H1 (cell line): ENCODE results near the gene ANKH. TPM values are rescaled to one million over a fixed set of nuclear protein-coding genes. Genes with fewer than 3 reads are reported as not detected.

Experiments used
- CTCF ChIA-PET: fragments of 300-600 bp; sonication (Branson Sonifier 250); formaldehyde crosslinking; loops from one replicate; lab custom pipeline; 2021; ENCODE audit not compliant: partially characterized antibody; lab: Charles Lee
- POLR2A ChIA-PET: fragments of 300-600 bp; sonication (Branson Sonifier 250); formaldehyde crosslinking; loops from one replicate; lab custom pipeline; 2021; ENCODE audit warnings: inconsistent platforms; ENCODE audit not compliant: partially characterized antibody; lab: Charles Lee
- DNase-seq, 2 experiments: peaks; one replicate each; pipeline versions ENCODE4 v3.0.0 to v3.0.0-alpha.2; 2010 to 2022; ENCODE audit warnings: low spot score in 2 of 2, low read depth in 1 of 2, mixed read lengths in 1 of 2
- FAIRE-seq: peaks from 2 replicates; lab custom pipeline; 2011; peaks lifted over from hg19 to GRCh38; lab: Jason Lieb, UNC
- H2AFZ ChIP-seq: 2 replicates; pipeline ENCODE4 v1.8.1; 2012; ENCODE audit warnings: low read length, inconsistent platforms
- H2AK5ac ChIP-seq: 2 replicates; pipeline ENCODE4 v1.6.1; 2013; ENCODE audit warnings: low read depth, low read length
- H2BK120ac ChIP-seq: replicated peaks from 2 replicates; pipeline ENCODE3; 2013; ENCODE audit warnings: low read depth, low read length, inconsistent platforms
- H2BK12ac ChIP-seq: 2 replicates; pipeline ENCODE4 v1.6.1; 2013; ENCODE audit warnings: low read depth, low read length
- H2BK15ac ChIP-seq: 2 replicates; pipeline ENCODE4 v1.6.1; 2013; ENCODE audit warnings: low read length
- H2BK20ac ChIP-seq: 2 replicates; pipeline ENCODE4 v1.6.1; 2013; ENCODE audit warnings: low read length
- H2BK5ac ChIP-seq: 2 replicates; pipeline ENCODE4 v1.6.1; 2013; ENCODE audit warnings: low read depth, low read length
- H3K14ac ChIP-seq: 2 replicates; pipeline ENCODE4 v1.6.1; 2013; ENCODE audit warnings: inconsistent platforms; ENCODE audit not compliant: insufficient read length
- H3K18ac ChIP-seq: 2 replicates; pipeline ENCODE4 v1.6.1; 2013; ENCODE audit warnings: low read length; ENCODE audit errors: extremely low read depth
- H3K23ac ChIP-seq: 2 replicates; pipeline ENCODE4 v1.6.1; 2013; ENCODE audit warnings: inconsistent platforms; ENCODE audit not compliant: insufficient read length
- H3K23me2 ChIP-seq: 2 replicates; pipeline ENCODE4 v1.6.1; 2013; ENCODE audit warnings: low read depth, low read length
- H3K27ac ChIP-seq: 2 replicates; pipeline ENCODE4 v1.6.1; 2011; ENCODE audit warnings: low read depth, low read length, inconsistent platforms
- H3K27me3 ChIP-seq, 4 experiments: replicated peaks in 1 of 4; 1 replicate in 1 of 4; 2 replicates in 3 of 4; pipeline versions ENCODE4 v1.6.1 to v1.8.1; 2011 to 2013; ENCODE audit warnings: low read length in 3 of 4, mild to moderate bottlenecking in 3 of 4, inconsistent platforms in 2 of 4, mixed read lengths in 2 of 4, moderate library complexity in 1 of 4; ENCODE audit not compliant: control insufficient read depth in 3 of 4, insufficient read depth in 3 of 4; ENCODE audit errors: extremely low read depth in 1 of 4
- H3K36me3 ChIP-seq, 4 experiments: 2 replicates each; pipeline versions ENCODE4 v1.6.1 to v1.8.1; 2011 to 2013; ENCODE audit warnings: mild to moderate bottlenecking in 4 of 4, low read length in 3 of 4, moderate library complexity in 2 of 4, control low read depth in 1 of 4, inconsistent platforms in 1 of 4; ENCODE audit not compliant: insufficient read depth in 4 of 4, control insufficient read depth in 2 of 4
- H3K4ac ChIP-seq: replicated peaks from 2 replicates; pipeline ENCODE3; 2013; ENCODE audit warnings: low read length, low read depth, mixed read lengths, inconsistent platforms; ENCODE audit not compliant: insufficient read length
- H3K4me1 ChIP-seq, 4 experiments: replicated peaks in 1 of 4; 1 replicate in 1 of 4; 2 replicates in 3 of 4; pipeline versions ENCODE4 v1.6.1 to v1.8.1; 2011 to 2013; ENCODE audit warnings: low read length in 3 of 4, inconsistent platforms in 2 of 4, mixed read lengths in 1 of 4; ENCODE audit not compliant: insufficient read depth in 4 of 4, control insufficient read depth in 3 of 4
- H3K4me2 ChIP-seq, 2 experiments: 2 replicates each; pipeline versions ENCODE4 v1.6.1 to v1.8.1; 2011 to 2013; ENCODE audit warnings: low read depth in 2 of 2, low read length in 2 of 2, control low read depth in 1 of 2, inconsistent platforms in 1 of 2, mild to moderate bottlenecking in 1 of 2; ENCODE audit not compliant: insufficient read depth in 1 of 2
- H3K4me3 ChIP-seq, 4 experiments: fragments of 200-600, 300-600 bp in 1 of 4; sonication (generic), shearing (Covaris generic), sonication (Bioruptor Twin) in 1 of 4; 2 replicates each; pipeline versions ENCODE4 v1.5.1 to v1.8.1; 2011 to 2016; ENCODE audit warnings: low read length in 4 of 4, low read depth in 3 of 4, control low read depth in 2 of 4, inconsistent platforms in 2 of 4, mild to moderate bottlenecking in 2 of 4, mixed read lengths in 1 of 4, moderate library complexity in 1 of 4; ENCODE audit not compliant: insufficient read depth in 2 of 4; ENCODE audit errors: extremely low read depth in 1 of 4
- H3K56ac ChIP-seq: replicated peaks from 2 replicates; pipeline ENCODE3; 2013; ENCODE audit warnings: low read depth, mild to moderate bottlenecking, mixed read lengths, low read length, inconsistent platforms; ENCODE audit not compliant: insufficient read length
- H3K79me1 ChIP-seq: 2 replicates; pipeline ENCODE4 v1.6.1; 2013; ENCODE audit warnings: low read depth, low read length, control low read depth
- H3K79me2 ChIP-seq, 2 experiments: 2 replicates each; pipeline versions ENCODE4 v1.6.1 to v1.8.1; 2012 to 2013; ENCODE audit warnings: low read length in 2 of 2, mild to moderate bottlenecking in 2 of 2, inconsistent platforms in 1 of 2; ENCODE audit not compliant: insufficient read depth in 2 of 2, control insufficient read depth in 1 of 2
- H3K9ac ChIP-seq, 4 experiments: replicated peaks in 1 of 4; 1 replicate in 1 of 4; 2 replicates in 3 of 4; pipeline versions ENCODE4 v1.6.1 to v1.8.1; 2011 to 2013; ENCODE audit warnings: low read depth in 3 of 4, low read length in 3 of 4, control low read depth in 2 of 4, mild to moderate bottlenecking in 2 of 4, moderate library complexity in 2 of 4, inconsistent platforms in 1 of 4; ENCODE audit errors: extremely low read depth in 1 of 4
- H3K9me3 ChIP-seq, 2 experiments: 2 replicates each; pipeline versions ENCODE4 v1.6.1 to v1.8.1; 2012 to 2013; ENCODE audit warnings: mild to moderate bottlenecking in 2 of 2, moderate library complexity in 2 of 2, control low read depth in 1 of 2, inconsistent platforms in 1 of 2, low read depth in 1 of 2, low read length in 1 of 2, mixed read lengths in 1 of 2; ENCODE audit not compliant: insufficient read depth in 2 of 2
- H4K20me1 ChIP-seq, 2 experiments: replicated peaks in 1 of 2; 2 replicates each; pipeline versions ENCODE3 to v1.8.1; 2011 to 2013; ENCODE audit warnings: inconsistent platforms in 2 of 2, low read length in 2 of 2, mild to moderate bottlenecking in 1 of 2; ENCODE audit not compliant: insufficient read depth in 2 of 2, control insufficient read depth in 1 of 2
- H4K5ac ChIP-seq: 2 replicates; pipeline ENCODE4 v1.6.1; 2013; ENCODE audit warnings: low read length, low read depth, mixed read lengths, inconsistent platforms; ENCODE audit not compliant: insufficient read length
- H4K8ac ChIP-seq: 2 replicates; pipeline ENCODE4 v1.8.0; 2013; ENCODE audit warnings: mild to moderate bottlenecking, moderate library complexity, low read length, inconsistent platforms; ENCODE audit not compliant: insufficient read depth; ENCODE audit errors: extremely low read depth
- H4K91ac ChIP-seq: replicated peaks from 2 replicates; pipeline ENCODE3; 2013; ENCODE audit warnings: low read length, mixed read lengths, inconsistent platforms; ENCODE audit not compliant: insufficient read length
- BACH1 ChIP-seq: IDR thresholded peaks from 2 replicates; pipeline ENCODE4 v1.6.1; 2012; ENCODE audit warnings: low read length, improper control_type of control experiment
- BRCA1 ChIP-seq: IDR thresholded peaks from 2 replicates; pipeline ENCODE4 v1.6.1; 2012; ENCODE audit warnings: low read depth, low read length, improper control_type of control experiment
- CEBPB ChIP-seq: IDR thresholded peaks from 2 replicates; pipeline ENCODE4 v1.6.1; 2012; ENCODE audit warnings: low read depth, low read length
- EGR1 ChIP-seq: IDR thresholded peaks from 2 replicates; pipeline ENCODE4 v1.6.1; 2011; ENCODE audit warnings: low read depth, low read length, borderline replicate concordance
- HDAC2 ChIP-seq, 2 experiments: fragments of 300-600 bp in 1 of 2; sonication (generic) in 1 of 2; IDR thresholded peaks; 2 replicates each; pipeline ENCODE4 v1.6.1; 2011 to 2012; ENCODE audit warnings: low read depth in 2 of 2, low read length in 2 of 2, mild to moderate bottlenecking in 2 of 2, moderate library complexity in 2 of 2, borderline replicate concordance in 1 of 2, inconsistent platforms in 1 of 2
- HDAC6 ChIP-seq: IDR thresholded peaks from one replicate; pipeline ENCODE4 v1.7.1; 2012; ENCODE audit warnings: low read depth, mild to moderate bottlenecking, inconsistent platforms, low read length, moderate library complexity
- NRF1 ChIP-seq: IDR thresholded peaks from 2 replicates; pipeline ENCODE4 v1.6.1; 2011; ENCODE audit warnings: mild to moderate bottlenecking, low read depth, low read length, improper control_type of control experiment
- RFX5 ChIP-seq: IDR thresholded peaks from 2 replicates; pipeline ENCODE4 v1.6.1; 2011; ENCODE audit warnings: low read depth, low read length, improper control_type of control experiment, borderline replicate concordance
- SUZ12 ChIP-seq: fragments of 200-600 bp; sonication (generic); IDR thresholded peaks from 2 replicates; pipeline ENCODE4 v1.6.1; 2012; ENCODE audit warnings: mild to moderate bottlenecking, inconsistent platforms, low read length, moderate library complexity, mixed read lengths
- ZNF274 ChIP-seq: IDR thresholded peaks from 2 replicates; pipeline ENCODE4 v1.7.0; 2012; ENCODE audit warnings: low read length, borderline replicate concordance; ENCODE audit errors: extremely low read depth
- WGBS, 2 experiments: shearing (Covaris generic) in 1 of 2; methylation state at CpG; one replicate each; pipeline versions ENCODE4 v1.1.6 to v1.1.7; 2013 to 2015; ENCODE audit warnings: low lambda C conversion rate in 2 of 2, mixed read lengths in 2 of 2, inconsistent platforms in 1 of 2, low coverage in 1 of 2, missing lambda C conversion rate in 1 of 2; ENCODE audit not compliant: insufficient replicate concordance in 2 of 2, insufficient coverage in 1 of 2, insufficient read length in 1 of 2; ENCODE audit errors: extremely low coverage in 1 of 2, missing lambda C conversion rate in 1 of 2; 5-methylcytosine and 5-hydroxymethylcytosine counted together
- polyA plus RNA-seq, 7 experiments: library from polyadenylated mRNA; depleted of rRNA in 3 of 7; stranded (reverse) in 5 of 7; unstranded in 2 of 7; fragments of >200 nt in 5 of 7; fragments of 200-250 nt in 2 of 7; gene quantifications; 1 replicate in 5 of 7; 2 replicates in 1 of 7; 4 replicates in 1 of 7; pipeline versions ENCODE4 v1.2.1 to v1.2.3, GENCODE V29; 2011 to 2013; ENCODE audit warnings: missing spikeins in 2 of 7, mixed read lengths in 2 of 7
- total RNA-seq: library from RNA; stranded (reverse); fragmentation: NEBNext Ultra II Directional; extraction: Animal tissue kit (Norgen Biotek cat#: 25700); gene quantifications from 2 replicates; pipeline ENCODE4 v1.2.1, GENCODE V29; 2021

The ANKH gene
- total and polyA plus RNA-seq, 2 of the 8 experiments (the other 6 are each of a cell fraction or from before 2014, with no cell fraction given), result 5.3 to 13.0 TPM

- no peak overlapping the region for H3K56ac ChIP-seq
- no peaks in the 10 kb centered on the region for H3K4me1 ChIP-seq
- H3K4ac ChIP-seq, result no peak overlapping the region
- no peaks in the 10 kb centered on the region for H3K27me3 ChIP-seq
- H4K8ac ChIP-seq, result no peak overlapping the region
- no peak overlapping the region for H4K5ac ChIP-seq
- H3K18ac ChIP-seq, result no peak overlapping the region
- ChIA-PET POLR2A (no interaction called here), CTCF (interaction anchor here (0.5 to 1.0 kb wide), 2 partner anchors 13 to 124 kb away, joined by 3 read pairs; no protein-coding TSS in a partner anchor)
- no peak overlapping the region for H3K14ac ChIP-seq
- H2AK5ac ChIP-seq, result no peak overlapping the region
- H3K23me2 ChIP-seq, result no peaks in the 10 kb centered on the region
- no peaks in the 10 kb centered on the region for H3K9me3 ChIP-seq
- H3K9ac ChIP-seq, result no peak overlapping the region
- H3K27ac ChIP-seq, result no peak overlapping the region
- 100% methylated on average over 4 of the region's 5 CpGs; no CpG with 5 or more reads in 1 of the 2 experiments for WGBS, 2 experiments
- no peak overlapping the region for H2BK15ac ChIP-seq
- no peaks in the 10 kb centered on the region for H3K36me3 ChIP-seq
- DNase-seq, result no peak
- H3K4me3 ChIP-seq, result no peak overlapping the region
- H3K79me2 ChIP-seq, result no peaks in the 10 kb centered on the region
- H4K20me1 ChIP-seq, result no peaks in the 10 kb centered on the region
- no peak overlapping the region for H3K23ac ChIP-seq
- no peak overlapping the region for H2AFZ ChIP-seq
- H2BK12ac ChIP-seq, result no peak overlapping the region
- no peak for FAIRE-seq
- H2BK120ac ChIP-seq, result no peak overlapping the region
- no peak overlapping the region for H2BK20ac ChIP-seq
- H3K4me2 ChIP-seq, result no peak overlapping the region
- no peak overlapping the region for H2BK5ac ChIP-seq
- no peaks in the 10 kb centered on the region for H3K79me1 ChIP-seq
- no peak overlapping the region for H4K91ac ChIP-seq
- TF ChIP-seq CEBPB (no peak), SUZ12 (no peak), NRF1 (no peak), BRCA1 (no peak), EGR1 (no peak), BACH1 (no peak), RFX5 (no peak), ZNF274 (no peak), HDAC2 (IDR thresholded peaks at IDR 0.05; ENCODE audit: borderline replicate concordance in 1 of 2, low read depth in 2 of 2, low read length in 2 of 2) (no peak), HDAC6 (no peak)
Observed at GRCh38 chr5:14890846-14891245, 19.3 kb upstream of the ANKH start.
